Measurements from ENCODE around the gene DLL3. TPM values are rescaled to one million over a fixed set of nuclear protein-coding genes. Genes with fewer than 3 reads are reported as not detected.

DLL3 gene
- total and polyA plus RNA-seq, 10 of the 15 experiments (the other 5 are each of a cell fraction or from before 2014, with no cell fraction given), result 0.18 to 2.0 (median 0.95) TPM

DNA sequence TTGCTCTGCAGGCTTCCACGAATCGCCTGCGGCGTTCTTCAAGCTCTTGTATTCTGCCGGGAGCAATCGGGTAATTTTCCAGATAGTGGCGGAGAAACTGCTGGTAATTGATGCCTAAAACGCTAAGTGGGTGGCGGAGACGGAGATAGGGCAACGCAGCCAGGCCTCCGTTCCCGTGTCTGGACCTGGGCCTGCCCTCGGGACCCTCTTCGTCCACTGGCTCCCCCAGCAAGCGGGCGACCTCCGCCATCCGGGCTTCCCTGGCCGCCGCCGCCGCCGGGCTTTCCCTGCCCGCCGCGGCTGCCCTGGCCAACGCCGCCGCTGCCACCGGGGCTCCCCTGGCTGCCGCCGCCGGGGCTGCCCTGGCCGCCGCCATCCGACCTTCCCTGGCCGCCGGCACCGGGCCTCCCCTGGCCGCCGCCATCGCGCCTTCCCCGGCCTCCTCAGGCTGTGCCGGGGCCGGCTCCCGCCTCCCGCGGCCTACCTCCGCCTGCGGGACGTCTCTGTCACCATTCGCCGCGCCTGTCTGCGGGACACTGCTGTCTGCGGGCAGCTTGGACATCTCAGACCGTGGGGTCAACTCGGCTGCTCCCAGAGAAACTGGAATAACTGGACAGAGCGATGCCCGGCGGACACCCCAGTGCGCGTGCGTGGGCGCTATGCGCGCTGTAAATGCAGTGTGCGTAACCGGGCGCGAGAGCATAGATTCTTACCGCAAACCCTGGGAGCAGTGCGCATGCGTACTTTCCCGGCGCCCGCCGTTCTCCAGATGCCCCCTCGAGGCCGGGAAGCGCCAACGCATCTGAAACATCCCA lies 41.0 kb downstream of the DLL3 start, which contains the start of gene EID2 (continued):
- TF ChIP-seq, protein P1, sequence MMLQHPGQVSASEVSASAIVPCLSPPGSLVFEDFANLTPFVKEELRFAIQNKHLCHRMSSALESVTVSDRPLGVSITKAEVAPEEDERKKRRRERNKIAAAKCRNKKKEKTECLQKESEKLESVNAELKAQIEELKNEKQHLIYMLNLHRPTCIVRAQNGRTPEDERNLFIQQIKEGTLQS (IDR thresholded peaks at IDR 0.05; ENCODE audit: borderline replicate concordance, extremely low read depth, low read depth, low read length), result no peak
- TF ChIP-seq RCOR1 (conservative IDR thresholded peaks at IDR 0.05; ENCODE audit: low read depth, low read length), result no peak
- TF ChIP-seq TBL1XR1 (IDR thresholded peaks at IDR 0.05; ENCODE audit: low read depth, low read length), result no peak
- no peak for TF ChIP-seq KAT2A (conservative IDR thresholded peaks at IDR 0.05; ENCODE audit: control insufficient read depth, low read depth, low read length)
- TF ChIP-seq, protein P2, sequence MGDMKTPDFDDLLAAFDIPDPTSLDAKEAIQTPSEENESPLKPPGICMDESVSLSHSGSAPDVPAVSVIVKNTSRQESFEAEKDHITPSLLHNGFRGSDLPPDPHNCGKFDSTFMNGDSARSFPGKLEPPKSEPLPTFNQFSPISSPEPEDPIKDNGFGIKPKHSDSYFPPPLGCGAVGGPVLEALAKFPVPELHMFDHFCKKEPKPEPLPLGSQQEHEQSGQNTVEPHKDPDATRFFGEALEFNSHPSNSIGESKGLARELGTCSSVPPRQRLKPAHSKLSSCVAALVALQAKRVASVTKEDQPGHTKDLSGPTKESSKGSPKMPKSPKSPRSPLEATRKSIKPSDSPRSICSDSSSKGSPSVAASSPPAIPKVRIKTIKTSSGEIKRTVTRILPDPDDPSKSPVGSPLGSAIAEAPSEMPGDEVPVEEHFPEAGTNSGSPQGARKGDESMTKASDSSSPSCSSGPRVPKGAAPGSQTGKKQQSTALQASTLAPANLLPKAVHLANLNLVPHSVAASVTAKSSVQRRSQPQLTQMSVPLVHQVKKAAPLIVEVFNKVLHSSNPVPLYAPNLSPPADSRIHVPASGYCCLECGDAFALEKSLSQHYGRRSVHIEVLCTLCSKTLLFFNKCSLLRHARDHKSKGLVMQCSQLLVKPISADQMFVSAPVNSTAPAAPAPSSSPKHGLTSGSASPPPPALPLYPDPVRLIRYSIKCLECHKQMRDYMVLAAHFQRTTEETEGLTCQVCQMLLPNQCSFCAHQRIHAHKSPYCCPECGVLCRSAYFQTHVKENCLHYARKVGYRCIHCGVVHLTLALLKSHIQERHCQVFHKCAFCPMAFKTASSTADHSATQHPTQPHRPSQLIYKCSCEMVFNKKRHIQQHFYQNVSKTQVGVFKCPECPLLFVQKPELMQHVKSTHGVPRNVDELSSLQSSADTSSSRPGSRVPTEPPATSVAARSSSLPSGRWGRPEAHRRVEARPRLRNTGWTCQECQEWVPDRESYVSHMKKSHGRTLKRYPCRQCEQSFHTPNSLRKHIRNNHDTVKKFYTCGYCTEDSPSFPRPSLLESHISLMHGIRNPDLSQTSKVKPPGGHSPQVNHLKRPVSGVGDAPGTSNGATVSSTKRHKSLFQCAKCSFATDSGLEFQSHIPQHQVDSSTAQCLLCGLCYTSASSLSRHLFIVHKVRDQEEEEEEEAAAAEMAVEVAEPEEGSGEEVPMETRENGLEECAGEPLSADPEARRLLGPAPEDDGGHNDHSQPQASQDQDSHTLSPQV (IDR thresholded peaks at IDR 0.05), result no peak
- TF ChIP-seq, protein P3, sequence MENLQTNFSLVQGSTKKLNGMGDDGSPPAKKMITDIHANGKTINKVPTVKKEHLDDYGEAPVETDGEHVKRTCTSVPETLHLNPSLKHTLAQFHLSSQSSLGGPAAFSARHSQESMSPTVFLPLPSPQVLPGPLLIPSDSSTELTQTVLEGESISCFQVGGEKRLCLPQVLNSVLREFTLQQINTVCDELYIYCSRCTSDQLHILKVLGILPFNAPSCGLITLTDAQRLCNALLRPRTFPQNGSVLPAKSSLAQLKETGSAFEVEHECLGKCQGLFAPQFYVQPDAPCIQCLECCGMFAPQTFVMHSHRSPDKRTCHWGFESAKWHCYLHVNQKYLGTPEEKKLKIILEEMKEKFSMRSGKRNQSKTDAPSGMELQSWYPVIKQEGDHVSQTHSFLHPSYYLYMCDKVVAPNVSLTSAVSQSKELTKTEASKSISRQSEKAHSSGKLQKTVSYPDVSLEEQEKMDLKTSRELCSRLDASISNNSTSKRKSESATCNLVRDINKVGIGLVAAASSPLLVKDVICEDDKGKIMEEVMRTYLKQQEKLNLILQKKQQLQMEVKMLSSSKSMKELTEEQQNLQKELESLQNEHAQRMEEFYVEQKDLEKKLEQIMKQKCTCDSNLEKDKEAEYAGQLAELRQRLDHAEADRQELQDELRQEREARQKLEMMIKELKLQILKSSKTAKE (IDR thresholded peaks at IDR 0.05; ENCODE audit: low read depth, poor library complexity, severe bottlenecking), result no peak
- TF ChIP-seq FOXK2 (IDR thresholded peaks at IDR 0.05), result no peak
- TF ChIP-seq, protein P4, sequence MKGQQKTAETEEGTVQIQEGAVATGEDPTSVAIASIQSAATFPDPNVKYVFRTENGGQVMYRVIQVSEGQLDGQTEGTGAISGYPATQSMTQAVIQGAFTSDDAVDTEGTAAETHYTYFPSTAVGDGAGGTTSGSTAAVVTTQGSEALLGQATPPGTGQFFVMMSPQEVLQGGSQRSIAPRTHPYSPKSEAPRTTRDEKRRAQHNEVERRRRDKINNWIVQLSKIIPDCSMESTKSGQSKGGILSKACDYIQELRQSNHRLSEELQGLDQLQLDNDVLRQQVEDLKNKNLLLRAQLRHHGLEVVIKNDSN (IDR thresholded peaks at IDR 0.05; ENCODE audit: borderline replicate concordance, extremely low read length, insufficient read depth, low read depth, low read length), result no peak
- TF ChIP-seq MYB (IDR thresholded peaks at IDR 0.05; ENCODE audit: borderline replicate concordance, low read depth, low read length), result no peak
- TF ChIP-seq ZNF207 (IDR thresholded peaks at IDR 0.05; ENCODE audit: borderline replicate concordance), result peak; percentile 93
- TF ChIP-seq LARP7 (IDR thresholded peaks at IDR 0.05), result peak; percentile 87
- TF ChIP-seq HDGF (IDR thresholded peaks at IDR 0.05), result peak; percentile 66; the same call in 1 of the 2 replicates
- TF ChIP-seq, protein P5, sequence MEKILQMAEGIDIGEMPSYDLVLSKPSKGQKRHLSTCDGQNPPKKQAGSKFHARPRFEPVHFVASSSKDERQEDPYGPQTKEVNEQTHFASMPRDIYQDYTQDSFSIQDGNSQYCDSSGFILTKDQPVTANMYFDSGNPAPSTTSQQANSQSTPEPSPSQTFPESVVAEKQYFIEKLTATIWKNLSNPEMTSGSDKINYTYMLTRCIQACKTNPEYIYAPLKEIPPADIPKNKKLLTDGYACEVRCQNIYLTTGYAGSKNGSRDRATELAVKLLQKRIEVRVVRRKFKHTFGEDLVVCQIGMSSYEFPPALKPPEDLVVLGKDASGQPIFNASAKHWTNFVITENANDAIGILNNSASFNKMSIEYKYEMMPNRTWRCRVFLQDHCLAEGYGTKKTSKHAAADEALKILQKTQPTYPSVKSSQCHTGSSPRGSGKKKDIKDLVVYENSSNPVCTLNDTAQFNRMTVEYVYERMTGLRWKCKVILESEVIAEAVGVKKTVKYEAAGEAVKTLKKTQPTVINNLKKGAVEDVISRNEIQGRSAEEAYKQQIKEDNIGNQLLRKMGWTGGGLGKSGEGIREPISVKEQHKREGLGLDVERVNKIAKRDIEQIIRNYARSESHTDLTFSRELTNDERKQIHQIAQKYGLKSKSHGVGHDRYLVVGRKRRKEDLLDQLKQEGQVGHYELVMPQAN (conservative IDR thresholded peaks at IDR 0.05), result peak; percentile 84
- TF ChIP-seq HDAC6 (IDR thresholded peaks at IDR 0.05; ENCODE audit: unreplicated experiment), result no peak
- TF ChIP-seq SUZ12 (IDR thresholded peaks at IDR 0.05; ENCODE audit: unreplicated experiment), result no peak
- peak; percentile 30 to 60; a peak in 1 of 4 replicates for TF ChIP-seq BHLHE40 (IDR thresholded peaks at IDR 0.05; ENCODE audit: borderline replicate concordance in 1 of 2, low read depth in 2 of 2, low read length in 1 of 2)
- TF ChIP-seq KLF5 (IDR thresholded peaks at IDR 0.05; ENCODE audit: partially characterized antibody), result no peak
